K562 (cell line): ENCODE data around the gene CFAP69. TPM values are rescaled to one million over a fixed set of nuclear protein-coding genes. Genes with fewer than 3 reads are reported as not detected.

ENCODE experiments used
- ATAC-seq: fragments of 200-7000 bp; cut with Tn5 transposase; 3 replicates; pipeline ENCODE4 v1.9.1; 2020; ENCODE audit warnings: moderate library complexity
- BruUV-seq: library from RNA; stranded (reverse); fragments of 400-500 nt; replicated peaks from 2 replicates; lab custom pipeline; 2021; lab: Mats Ljungman, UMichigan
- CTCF ChIA-PET: fragments of 300-600 bp; formaldehyde crosslinking; extraction: SDS; loops from one replicate; lab custom pipeline; 2021; ENCODE audit warnings: low intra/inter-chr PET ratio; lab: Yijun Ruan, JAX
- POLR2A ChIA-PET: fragments of 300-600, 350-650 bp; sonication (Branson Sonifier 250); formaldehyde crosslinking; extraction: SDS; loops from one replicate; lab custom pipeline; 2021; ENCODE audit warnings: antibody characterized with exemption, inconsistent platforms; lab: Yijun Ruan, JAX
- DNase-seq, 4 experiments: peaks; one replicate each; pipeline versions ENCODE4 v3.0.0 to v3.0.0-alpha.2; 2011 to 2018; ENCODE audit warnings: low spot score in 3 of 4, mixed read lengths in 3 of 4; ENCODE audit errors: extremely low read depth in 1 of 4
- FAIRE-seq: peaks from 2 replicates; lab custom pipeline; 2011; peaks lifted over from hg19 to GRCh38; lab: Jason Lieb, UNC
- H2AFZ ChIP-seq: 2 replicates; pipeline ENCODE4 v1.6.0; 2011; ENCODE audit warnings: low read depth, low read length, control low read depth, inconsistent platforms
- H3K27ac ChIP-seq: fragments of 200-600 bp; 3 replicates; pipeline ENCODE4 v1.8.0; 2011; ENCODE audit warnings: low read depth, mild to moderate bottlenecking, control low read depth, inconsistent platforms, low read length, moderate library complexity, mixed read lengths; ENCODE audit errors: extremely low read depth
- H3K27me3 ChIP-seq, 2 experiments: fragments of 300-600 bp in 1 of 2; 2 replicates in 1 of 2; 3 replicates in 1 of 2; pipeline versions ENCODE4 v1.6.0 to v1.8.0; 2011; ENCODE audit warnings: inconsistent platforms in 2 of 2, low read length in 2 of 2, mild to moderate bottlenecking in 1 of 2, mixed read lengths in 1 of 2, moderate library complexity in 1 of 2; ENCODE audit not compliant: control insufficient read depth in 2 of 2, insufficient read depth in 2 of 2
- H3K36me3 ChIP-seq: fragments of 300-600 bp; 3 replicates; pipeline ENCODE4 v1.8.0; 2011; ENCODE audit warnings: mild to moderate bottlenecking, low read length, inconsistent platforms; ENCODE audit not compliant: control insufficient read depth, insufficient read depth
- H3K4me1 ChIP-seq, 2 experiments: fragments of 200-600 bp in 1 of 2; replicated peaks in 1 of 2; 2 replicates in 1 of 2; 3 replicates in 1 of 2; pipeline versions ENCODE4 v1.5.1 to v1.8.0; 2011; ENCODE audit warnings: inconsistent platforms in 2 of 2, low read length in 2 of 2, mild to moderate bottlenecking in 1 of 2, mixed read lengths in 1 of 2, moderate library complexity in 1 of 2; ENCODE audit not compliant: control insufficient read depth in 2 of 2, insufficient read depth in 2 of 2
- H3K4me2 ChIP-seq: 2 replicates; pipeline ENCODE4 v1.6.1; 2011; ENCODE audit warnings: low read length, control low read depth, inconsistent platforms, mixed read lengths; ENCODE audit not compliant: insufficient read depth
- H3K4me3 ChIP-seq: fragments of 200-600 bp; sonication (generic), shearing (Covaris generic); 2 replicates; pipeline ENCODE4 v1.5.1; 2016; ENCODE audit warnings: control low read depth, inconsistent platforms
- H3K79me2 ChIP-seq: fragments of 200-600 bp; 3 replicates; pipeline ENCODE4 v1.8.0; 2011; ENCODE audit warnings: low read length, inconsistent platforms; ENCODE audit not compliant: control insufficient read depth, insufficient read depth
- H3K9ac ChIP-seq, 2 experiments: 2 replicates each; pipeline versions ENCODE4 v1.6.0 to v1.6.1; 2011; ENCODE audit warnings: low read depth in 2 of 2, low read length in 2 of 2, control low read depth in 1 of 2, inconsistent platforms in 1 of 2, mild to moderate bottlenecking in 1 of 2, mixed read lengths in 1 of 2; ENCODE audit not compliant: insufficient read depth in 1 of 2
- H3K9me1 ChIP-seq: one replicate; pipeline ENCODE4 v1.6.0; 2011; ENCODE audit warnings: inconsistent platforms, mild to moderate bottlenecking, low read length, moderate library complexity; ENCODE audit not compliant: control insufficient read depth, insufficient read depth
- H3K9me3 ChIP-seq: replicated peaks from 2 replicates; pipeline ENCODE4 v1.5.1; 2011; ENCODE audit warnings: low read depth, low read length, inconsistent platforms; ENCODE audit not compliant: control insufficient read depth, insufficient read depth
- H4K20me1 ChIP-seq: replicated peaks from 2 replicates; pipeline ENCODE4 v1.6.1; 2011; ENCODE audit warnings: low read length, inconsistent platforms, mixed read lengths; ENCODE audit not compliant: control insufficient read depth, insufficient read depth
- BRF1 ChIP-seq: IDR thresholded peaks from 3 replicates; pipeline ENCODE4 v1.6.1; 2011; ENCODE audit warnings: borderline replicate concordance, mild to moderate bottlenecking; ENCODE audit not compliant: insufficient read length; ENCODE audit errors: extremely low read depth
- SMARCE1 ChIP-seq: fragments of 450-650 bp; IDR thresholded peaks from 2 replicates; pipeline ENCODE4 v1.7.1; 2016; ENCODE audit warnings: mild to moderate bottlenecking
- WGBS: fragments of 100-300 bp; shearing (Covaris generic); methylation state at CpG from one replicate; pipeline ENCODE4 v1.1.6; 2016; ENCODE audit warnings: low coverage, mixed read lengths; ENCODE audit not compliant: insufficient coverage; ENCODE audit errors: missing lambda C conversion rate; 5-methylcytosine and 5-hydroxymethylcytosine counted together
- in situ Hi-C: fragments of 300-500 bp; cut with MboI; formaldehyde crosslinking; loops from 4 replicates; pipeline ENCODE4 v1.15.0; 2018; ENCODE audit warnings: inconsistent platforms, mixed read lengths
- intact Hi-C: fragments of 100-400 bp; cut with micrococcal nuclease; formaldehyde crosslinking; loops from 2 replicates; pipeline ENCODE4 v1.14.2; 2022
- polyA plus RNA-seq, 8 experiments: library from polyadenylated mRNA; depleted of rRNA in 4 of 8; stranded (reverse) in 5 of 8; unstranded in 3 of 8; fragments of >200 nt; fragmentation: Nextera tagmentation in 2 of 8; fragmentation: Illumina TruSeq in 1 of 8; extraction: Ambion mirVana in 2 of 8; extraction: Trizol in 1 of 8; gene quantifications; 2 replicates each; pipeline versions ENCODE4 v1.2.1 to v1.2.3, GENCODE V29; 2011 to 2014; ENCODE audit warnings: inconsistent platforms in 1 of 8, missing spikeins in 1 of 8
- total RNA-seq, 7 experiments: library from RNA; depleted of rRNA in 6 of 7; stranded (reverse); fragments of >200 nt in 6 of 7; fragmentation: Illumina TruSeq in 2 of 7; extraction: Trizol in 2 of 7; gene quantifications; 2 replicates each; pipeline versions ENCODE4 v1.2.1 to v1.2.3, GENCODE V29; 2011 to 2021; ENCODE audit warnings: low replicate concordance in 1 of 7
- TF ChIP-seq, protein P1 (sequence below), 2 experiments: fragments of 450-650 bp in 1 of 2; sonication (generic) in 1 of 2; formaldehyde crosslinking in 1 of 2; IDR thresholded peaks; 2 replicates each; pipeline versions ENCODE4 v1.7.1 to v1.9.0; 2016 to 2022; ENCODE audit warnings: inconsistent platforms in 1 of 2, mild to moderate bottlenecking in 1 of 2, missing genetic modification reagents in 1 of 2

Gene CFAP69
- total and polyA plus RNA-seq, 9 of the 15 experiments (the other 6 are each of a cell fraction or from before 2014, with no cell fraction given), result 0.24 to 5.1 (median 1.7) TPM

DNA sequence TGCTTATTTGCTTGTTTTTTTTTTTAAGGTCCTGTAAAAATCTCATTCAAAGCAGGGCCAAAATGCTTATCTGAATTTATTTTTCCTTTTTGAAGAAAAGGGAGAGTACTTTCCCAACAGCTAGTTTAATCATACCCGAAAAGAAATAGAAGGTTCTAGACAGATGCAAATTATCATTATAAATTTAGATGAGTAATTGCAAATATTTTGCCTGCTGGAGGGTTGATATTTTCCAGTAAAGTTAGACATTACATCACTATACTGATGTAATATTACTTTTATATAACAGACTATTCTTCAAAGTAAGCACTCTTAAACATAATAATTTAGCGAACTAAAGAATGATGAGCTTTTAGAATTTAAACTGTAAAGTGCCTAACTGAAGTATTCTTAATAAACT, 14.1 kb upstream of the CFAP69 start:
- TF ChIP-seq SMARCE1 (no peak), BRF1 (no peak)
- TF ChIP-seq, protein P1, sequence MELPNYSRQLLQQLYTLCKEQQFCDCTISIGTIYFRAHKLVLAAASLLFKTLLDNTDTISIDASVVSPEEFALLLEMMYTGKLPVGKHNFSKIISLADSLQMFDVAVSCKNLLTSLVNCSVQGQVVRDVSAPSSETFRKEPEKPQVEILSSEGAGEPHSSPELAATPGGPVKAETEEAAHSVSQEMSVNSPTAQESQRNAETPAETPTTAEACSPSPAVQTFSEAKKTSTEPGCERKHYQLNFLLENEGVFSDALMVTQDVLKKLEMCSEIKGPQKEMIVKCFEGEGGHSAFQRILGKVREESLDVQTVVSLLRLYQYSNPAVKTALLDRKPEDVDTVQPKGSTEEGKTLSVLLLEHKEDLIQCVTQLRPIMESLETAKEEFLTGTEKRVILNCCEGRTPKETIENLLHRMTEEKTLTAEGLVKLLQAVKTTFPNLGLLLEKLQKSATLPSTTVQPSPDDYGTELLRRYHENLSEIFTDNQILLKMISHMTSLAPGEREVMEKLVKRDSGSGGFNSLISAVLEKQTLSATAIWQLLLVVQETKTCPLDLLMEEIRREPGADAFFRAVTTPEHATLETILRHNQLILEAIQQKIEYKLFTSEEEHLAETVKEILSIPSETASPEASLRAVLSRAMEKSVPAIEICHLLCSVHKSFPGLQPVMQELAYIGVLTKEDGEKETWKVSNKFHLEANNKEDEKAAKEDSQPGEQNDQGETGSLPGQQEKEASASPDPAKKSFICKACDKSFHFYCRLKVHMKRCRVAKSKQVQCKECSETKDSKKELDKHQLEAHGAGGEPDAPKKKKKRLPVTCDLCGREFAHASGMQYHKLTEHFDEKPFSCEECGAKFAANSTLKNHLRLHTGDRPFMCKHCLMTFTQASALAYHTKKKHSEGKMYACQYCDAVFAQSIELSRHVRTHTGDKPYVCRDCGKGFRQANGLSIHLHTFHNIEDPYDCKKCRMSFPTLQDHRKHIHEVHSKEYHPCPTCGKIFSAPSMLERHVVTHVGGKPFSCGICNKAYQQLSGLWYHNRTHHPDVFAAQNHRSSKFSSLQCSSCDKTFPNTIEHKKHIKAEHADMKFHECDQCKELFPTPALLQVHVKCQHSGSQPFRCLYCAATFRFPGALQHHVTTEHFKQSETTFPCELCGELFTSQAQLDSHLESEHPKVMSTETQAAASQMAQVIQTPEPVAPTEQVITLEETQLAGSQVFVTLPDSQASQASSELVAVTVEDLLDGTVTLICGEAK (IDR thresholded peaks at IDR 0.05), result no peak
- TF ChIP-seq, protein P1 (CRISPR knock-in tag; IDR thresholded peaks at IDR 0.05), result no peak
- BruUV-seq, result no TSS peak
- Histone ChIP-seq H3K9me1 (no peaks in the 10 kb centered on the region), H3K9me3 (no peaks in the 10 kb centered on the region), H4K20me1 (no peaks in the 10 kb centered on the region), H3K27me3 (no peaks in the 10 kb centered on the region), H3K4me2 (no peak overlapping the region), H3K79me2 (no peaks in the 10 kb centered on the region), H3K4me1 (no peaks in the 10 kb centered on the region), H3K4me3 (no peak overlapping the region), H3K36me3 (no peaks in the 10 kb centered on the region), H3K9ac (no peak overlapping the region), H2AFZ (no peak overlapping the region), H3K27ac (no peak overlapping the region)
- DNase-seq (no peak), FAIRE-seq (no peak), ATAC-seq (no peak)
- WGBS, result 5% methylated on average over 2 of the region's 2 CpGs
- in situ Hi-C loops (no loop called here), intact Hi-C loops (no loop called here)
- ChIA-PET CTCF (no interaction called here), POLR2A (no interaction called here)
